ENCODE measurements around the gene BMP7.

The BMP7 gene

GRCh38 chr20:57199656-57200405 is 66.6 kb downstream of the BMP7 start:
- no peak for TF ChIP-seq CTCF (IDR thresholded peaks at IDR 0.05; ENCODE audit: unreplicated experiment in 3 of 3)
- peaks cover 8% of the 10 kb centered on the region for H3K27me3 Mint-ChIP-seq (ENCODE audit: low read depth)
- no peak overlapping the region for H3K4me3 Mint-ChIP-seq
- H3K9me3 Mint-ChIP-seq, result peaks cover 3% of the 10 kb centered on the region
- H3K4me1 Mint-ChIP-seq, result peaks cover 24% of the 10 kb centered on the region
- H3K36me3 Mint-ChIP-seq (ENCODE audit: low read depth), result peaks cover 25% of the 10 kb centered on the region
- no peak overlapping the region for H3K27ac Mint-ChIP-seq

DNA sequence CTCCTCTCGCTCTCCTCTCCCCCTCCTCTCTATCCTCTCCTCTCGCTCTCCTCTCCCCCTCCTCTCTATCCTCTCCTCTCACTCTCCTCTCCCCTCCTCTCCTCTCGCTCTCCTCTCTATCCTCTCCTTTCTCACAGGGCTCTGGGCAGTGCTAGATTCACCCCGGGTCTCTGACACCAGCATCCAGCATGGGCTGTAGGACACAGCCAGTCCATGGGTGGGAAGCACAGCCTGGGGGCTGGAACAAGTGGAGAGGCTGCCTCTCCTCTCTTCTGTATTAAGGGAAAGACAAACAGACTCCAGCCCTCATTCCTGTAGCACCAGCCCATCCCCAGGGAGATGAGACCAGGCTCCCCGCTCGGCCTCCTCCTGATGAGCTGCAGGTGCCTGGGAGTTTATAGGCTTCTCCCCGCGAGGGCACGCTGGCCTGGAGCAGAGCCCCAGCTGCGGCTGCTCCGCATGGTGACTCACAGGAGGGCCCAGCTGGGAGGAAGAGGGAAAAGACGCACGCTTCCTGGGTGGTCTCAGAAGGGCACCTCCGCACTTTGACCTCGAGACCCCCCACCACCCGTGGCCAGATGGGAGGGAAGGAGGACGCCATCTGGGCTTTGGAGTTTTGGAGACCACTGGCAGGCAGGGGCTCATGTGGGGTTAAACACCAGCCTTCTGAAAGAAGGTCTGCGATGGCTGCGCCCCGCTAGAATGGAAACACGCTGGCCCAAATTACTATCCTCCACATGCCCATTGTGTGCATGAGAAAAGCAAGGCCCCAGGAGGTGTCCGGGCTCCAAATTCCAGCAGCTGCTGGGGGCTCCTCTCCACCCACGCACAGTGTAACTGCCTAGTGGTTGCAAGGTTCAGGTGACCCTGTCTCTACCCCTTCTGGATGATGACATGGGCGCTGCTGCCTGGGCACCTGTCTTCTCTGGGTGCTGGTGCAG is 68.0 kb downstream of the BMP7 start:
- peaks cover 24% of the 10 kb centered on the region for H3K4me1 Mint-ChIP-seq
- no peak overlapping the region for H3K4me3 Mint-ChIP-seq
- H3K9me3 Mint-ChIP-seq, result no peaks in the 10 kb centered on the region
- no peak for TF ChIP-seq CTCF (IDR thresholded peaks at IDR 0.05; ENCODE audit: unreplicated experiment in 3 of 3)
- peaks cover 4% of the 10 kb centered on the region for H3K27me3 Mint-ChIP-seq (ENCODE audit: low read depth)
- no peak overlapping the region for H3K27ac Mint-ChIP-seq
- H3K36me3 Mint-ChIP-seq (ENCODE audit: low read depth), result peaks cover 21% of the 10 kb centered on the region

DNA sequence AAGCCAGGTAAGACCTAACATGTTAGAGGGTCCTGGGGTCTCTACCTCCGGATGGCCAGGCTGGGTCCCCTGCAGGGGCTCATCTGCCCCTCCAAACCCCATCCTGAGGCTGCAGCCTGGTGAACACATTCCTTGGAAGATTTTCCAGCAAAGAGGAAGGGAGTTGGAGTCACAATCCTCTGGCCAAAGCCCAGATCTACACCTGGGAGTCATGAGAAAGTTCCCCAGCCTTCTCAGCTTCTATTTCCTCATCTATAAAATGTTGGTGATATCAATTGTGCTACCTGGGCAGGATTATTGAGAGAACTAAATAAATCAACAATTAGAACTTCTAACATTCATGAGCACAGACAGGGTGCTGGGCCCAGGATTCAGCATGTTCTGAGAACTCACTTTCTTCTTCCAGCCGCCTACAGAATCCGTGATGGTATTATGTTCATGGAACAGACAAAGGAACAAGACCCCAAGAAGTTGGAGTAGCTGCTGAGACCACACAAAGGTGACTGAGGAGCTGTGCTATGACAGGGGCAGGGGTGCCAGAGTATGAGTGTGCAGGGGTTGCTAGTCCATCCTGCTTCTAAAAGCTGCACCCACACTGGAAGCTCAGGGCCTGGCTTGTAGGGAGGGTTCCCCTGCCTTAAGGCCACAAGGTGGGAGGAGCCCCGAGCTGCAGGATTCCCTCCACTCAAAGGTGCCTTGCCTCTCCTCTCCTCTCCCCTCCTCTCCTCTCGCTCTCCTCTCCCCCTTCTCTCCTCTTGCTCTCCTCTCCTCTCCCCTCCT is 68.9 kb downstream of the BMP7 start:
- H3K4me3 Mint-ChIP-seq, result no peak overlapping the region
- no peak overlapping the region for H3K27ac Mint-ChIP-seq
- no peak for TF ChIP-seq CTCF (IDR thresholded peaks at IDR 0.05; ENCODE audit: unreplicated experiment in 3 of 3)
- peaks cover 4% of the 10 kb centered on the region for H3K27me3 Mint-ChIP-seq (ENCODE audit: low read depth)
- no peaks in the 10 kb centered on the region for H3K9me3 Mint-ChIP-seq
- peaks cover 21% of the 10 kb centered on the region for H3K36me3 Mint-ChIP-seq (ENCODE audit: low read depth)
- H3K4me1 Mint-ChIP-seq, result peaks cover 20% of the 10 kb centered on the region

DNA sequence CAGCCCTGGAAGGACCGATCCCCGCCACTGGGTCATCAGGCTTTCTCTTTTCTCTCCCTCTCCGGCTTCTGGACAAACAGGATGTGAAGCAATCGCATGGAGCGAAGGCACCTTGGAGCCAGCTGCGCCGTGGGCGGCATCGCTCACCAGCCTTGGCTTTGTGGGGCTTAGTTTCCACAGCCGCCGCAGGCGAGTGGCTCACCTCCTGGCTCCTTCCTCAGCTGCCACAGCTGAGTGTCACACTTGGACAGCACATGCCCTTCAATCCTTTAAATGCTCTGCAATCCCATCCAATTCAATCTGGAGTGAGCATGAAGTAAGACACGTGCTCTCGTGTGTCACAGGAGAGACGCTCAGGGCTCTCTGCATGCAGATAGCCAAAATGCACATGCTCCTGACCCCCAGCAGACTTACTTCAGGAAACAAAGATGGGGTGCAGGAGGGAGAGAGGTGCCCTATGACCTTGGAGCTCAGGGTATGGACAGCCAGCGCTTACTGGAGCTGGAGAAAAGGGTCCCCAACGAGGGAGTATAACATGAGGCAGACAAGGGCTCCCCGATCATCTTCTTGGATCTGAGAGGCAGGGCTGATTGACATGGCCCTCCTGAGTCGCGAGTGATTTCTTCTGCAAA is 70.9 kb downstream of the BMP7 start:
- peaks cover 14% of the 10 kb centered on the region for H3K36me3 Mint-ChIP-seq (ENCODE audit: low read depth)
- H3K9me3 Mint-ChIP-seq, result no peaks in the 10 kb centered on the region
- no peak for TF ChIP-seq CTCF (IDR thresholded peaks at IDR 0.05; ENCODE audit: unreplicated experiment in 3 of 3)
- peaks cover 4% of the 10 kb centered on the region for H3K27me3 Mint-ChIP-seq (ENCODE audit: low read depth)
- peaks cover 8% of the 10 kb centered on the region for H3K4me1 Mint-ChIP-seq
- no peak overlapping the region for H3K4me3 Mint-ChIP-seq
- H3K27ac Mint-ChIP-seq, result no peak overlapping the region

GRCh38 chr20:57195023-57195422 is 71.4 kb downstream of the BMP7 start:
- no peaks in the 10 kb centered on the region for H3K9me3 Mint-ChIP-seq
- peaks cover 14% of the 10 kb centered on the region for H3K36me3 Mint-ChIP-seq (ENCODE audit: low read depth)
- no peak overlapping the region for H3K27ac Mint-ChIP-seq
- peaks cover 4% of the 10 kb centered on the region for H3K27me3 Mint-ChIP-seq (ENCODE audit: low read depth)
- H3K4me3 Mint-ChIP-seq, result no peak overlapping the region
- H3K4me1 Mint-ChIP-seq, result peaks cover 8% of the 10 kb centered on the region
- TF ChIP-seq CTCF (IDR thresholded peaks at IDR 0.05; ENCODE audit: unreplicated experiment in 3 of 3), result no peak
